NCI-H2081 treated with DMSO at 0.1 percent for 48 hours (cell line): ENCODE results near the gene UXT.
"Not testable (repeated sequence)": the region's sequence is repeated elsewhere in the genome, so short reads cannot be mapped to it uniquely, and the experiment has no call there.

Experiments used
- DNase-seq: peaks from one replicate; lab custom pipeline; 2025; lab: John Stamatoyannopoulos, UW

UXT gene

GRCh38 chrX:47614618-47615017, 44.4 kb downstream of the UXT start:
- no peak for DNase-seq

- DNase-seq, result no peak
Observed at GRCh38 chrX:47613082-47613481, 45.9 kb downstream of the UXT start.

GRCh38 chrX:47612418-47612817, 46.6 kb downstream of the UXT start:
- DNase-seq, result no peak

- DNase-seq, result no peak
Observed at GRCh38 chrX:47611926-47612325, 47.1 kb downstream of the UXT start.

- no peak for DNase-seq
Observed at GRCh38 chrX:47611489-47611888, 47.5 kb downstream of the UXT start.

GRCh38 chrX:47610511-47610910, 48.5 kb downstream of the UXT start:
- no peak for DNase-seq

GRCh38 chrX:47608130-47608810, 50.7 kb downstream of the UXT start:
- no peak for DNase-seq

GRCh38 chrX:47607091-47607490, 51.9 kb downstream of the UXT start:
- no peak for DNase-seq

- DNase-seq, result no peak
Observed at GRCh38 chrX:47605024-47605423, 54.0 kb downstream of the UXT start.

- not testable (repeated sequence) for DNase-seq
Observed at GRCh38 chrX:47603125-47603524, 55.9 kb downstream of the UXT start.
